Natural killer cell (primary cell): ENCODE data around the gene ING5. TPM values are rescaled to one million over a fixed set of nuclear protein-coding genes. Genes with fewer than 3 reads are reported as not detected.
A peak's percentile ranks its signal among the peaks of the same experiment; 100 is the strongest.

Experiments used
- ATAC-seq, 3 donors: fragments of 150-1000 bp in 2 of 3; fragments of 200-7000 bp in 1 of 3; cut with Tn5 transposase; 1 replicate in 1 of 3; 2 replicates in 2 of 3; pipeline ENCODE4 v1.10.0; 2021; ENCODE audit warnings: mild to moderate bottlenecking in 2 of 3, moderate library complexity in 2 of 3
- DNase-seq, 2 donors: peaks; one replicate each; pipeline versions ENCODE4 v3.0.0 to v3.0.0-alpha.2; 2013 to 2021; ENCODE audit warnings: mixed read lengths in 1 of 2
- H3K27ac ChIP-seq: one replicate; pipeline ENCODE4 v1.5.1; 2013; ENCODE audit warnings: mild to moderate bottlenecking, low read length
- H3K27me3 ChIP-seq: one replicate; pipeline ENCODE4 v1.6.1; 2013; ENCODE audit warnings: low read length; ENCODE audit not compliant: control insufficient read depth, insufficient read depth
- H3K36me3 ChIP-seq: one replicate; pipeline ENCODE4 v1.6.1; 2013; ENCODE audit warnings: low read length; ENCODE audit not compliant: control insufficient read depth, insufficient read depth
- H3K4me1 ChIP-seq: one replicate; pipeline ENCODE4 v1.6.1; 2013; ENCODE audit warnings: low read length; ENCODE audit not compliant: control insufficient read depth, insufficient read depth
- H3K4me3 ChIP-seq: one replicate; pipeline ENCODE4 v1.5.1; 2013; ENCODE audit warnings: low read length
- H3K9me3 ChIP-seq: one replicate; pipeline ENCODE4 v1.6.1; 2013; ENCODE audit warnings: low read length; ENCODE audit not compliant: control insufficient read depth, insufficient read depth
- H3K27ac Mint-ChIP-seq, 2 donors: one replicate each; pipeline ENCODE4 v1.8.0; 2022; ENCODE audit warnings: mild to moderate bottlenecking in 2 of 2, mixed read lengths in 2 of 2, moderate library complexity in 1 of 2
- H3K27me3 Mint-ChIP-seq, 2 donors: one replicate each; pipeline ENCODE4 v1.8.0; 2022; ENCODE audit warnings: low read depth in 2 of 2, mixed read lengths in 2 of 2
- H3K36me3 Mint-ChIP-seq: one replicate; pipeline ENCODE4 v1.8.0; 2022; ENCODE audit warnings: mixed read lengths
- H3K4me1 Mint-ChIP-seq, 2 donors: one replicate each; pipeline ENCODE4 v1.8.0; 2022; ENCODE audit warnings: mixed read lengths in 2 of 2
- H3K4me3 Mint-ChIP-seq: one replicate; pipeline ENCODE4 v1.8.0; 2022; ENCODE audit warnings: mild to moderate bottlenecking, moderate library complexity, mixed read lengths
- H3K9me3 Mint-ChIP-seq, 2 donors: one replicate each; pipeline ENCODE4 v1.8.0; 2022; ENCODE audit warnings: mixed read lengths in 2 of 2
- WGBS: methylation state at CpG from one replicate; pipeline ENCODE4 v1.1.7; 2013; ENCODE audit warnings: missing lambda C conversion rate; ENCODE audit not compliant: insufficient coverage; 5-methylcytosine and 5-hydroxymethylcytosine counted together
- intact Hi-C: fragments of 100-400 bp; cut with micrococcal nuclease; formaldehyde crosslinking; loops from one replicate; pipeline ENCODE4 v1.14.2; 2022
- total RNA-seq, 4 donors: library from RNA; stranded (reverse); fragments of 120-200 nt in 1 of 4; gene quantifications; one replicate each; pipeline versions ENCODE4 v1.2.3 to v1.2.4, GENCODE V29; 2013 to 2022
- TF ChIP-seq, protein P1 (sequence below): fragments of 200-600 bp; IDR thresholded peaks from one replicate; pipeline ENCODE4 v1.8.0; 2022; ENCODE audit warnings: antibody characterized with exemption

The ING5 gene
- total RNA-seq, 3 donors from 2014 or later (not counting 1 experiment from before 2014, with no cell fraction given): 25.6 to 40.9 (median 34.7) TPM

DNA sequence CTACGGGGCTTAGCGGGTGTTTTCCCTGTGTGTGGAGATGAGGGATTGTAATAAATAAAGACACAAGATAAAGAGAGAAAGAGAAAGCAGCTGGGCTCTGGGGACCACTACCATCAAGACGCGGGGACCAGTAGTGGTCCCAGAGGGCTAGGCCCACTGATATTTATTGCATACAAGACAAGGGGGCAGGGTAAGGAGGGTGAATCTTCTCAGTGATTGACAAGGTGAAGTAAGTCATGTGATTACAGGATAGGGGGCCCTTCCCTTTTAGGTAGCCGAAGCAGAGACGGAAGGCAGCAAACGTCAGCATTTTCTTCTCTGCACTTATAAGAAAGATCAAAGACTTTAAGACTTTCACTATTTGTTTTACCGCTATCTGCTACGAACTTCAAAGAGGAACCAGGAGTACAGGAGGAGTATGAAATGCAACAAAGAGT is 70.2 kb downstream of the ING5 start:
- DNase-seq: peak in 1 of 2 donors; percentile 65
- Mint-ChIP-seq H3K36me3 (no peaks in the 10 kb centered on the region), H3K4me3 (peak overlapping the region; percentile 56), H3K9me3 (no peaks in the 10 kb centered on the region), H3K27me3 (peaks cover 8 to 20% of the 10 kb centered on the region in 2 donors), H3K27ac (no peak overlapping the region), H3K4me1 (peaks cover 0 to 5% of the 10 kb centered on the region in 2 donors)
- Histone ChIP-seq H3K36me3 (no peaks in the 10 kb centered on the region), H3K27me3 (peaks cover 5% of the 10 kb centered on the region), H3K27ac (no peak overlapping the region), H3K4me1 (peaks cover 4% of the 10 kb centered on the region), H3K9me3 (no peaks in the 10 kb centered on the region), H3K4me3 (no peak overlapping the region)
- ATAC-seq: no peak
- WGBS: 63% methylated on average over 5 of the region's 9 CpGs
- intact Hi-C loops: no loop called here
- TF ChIP-seq, protein P1, sequence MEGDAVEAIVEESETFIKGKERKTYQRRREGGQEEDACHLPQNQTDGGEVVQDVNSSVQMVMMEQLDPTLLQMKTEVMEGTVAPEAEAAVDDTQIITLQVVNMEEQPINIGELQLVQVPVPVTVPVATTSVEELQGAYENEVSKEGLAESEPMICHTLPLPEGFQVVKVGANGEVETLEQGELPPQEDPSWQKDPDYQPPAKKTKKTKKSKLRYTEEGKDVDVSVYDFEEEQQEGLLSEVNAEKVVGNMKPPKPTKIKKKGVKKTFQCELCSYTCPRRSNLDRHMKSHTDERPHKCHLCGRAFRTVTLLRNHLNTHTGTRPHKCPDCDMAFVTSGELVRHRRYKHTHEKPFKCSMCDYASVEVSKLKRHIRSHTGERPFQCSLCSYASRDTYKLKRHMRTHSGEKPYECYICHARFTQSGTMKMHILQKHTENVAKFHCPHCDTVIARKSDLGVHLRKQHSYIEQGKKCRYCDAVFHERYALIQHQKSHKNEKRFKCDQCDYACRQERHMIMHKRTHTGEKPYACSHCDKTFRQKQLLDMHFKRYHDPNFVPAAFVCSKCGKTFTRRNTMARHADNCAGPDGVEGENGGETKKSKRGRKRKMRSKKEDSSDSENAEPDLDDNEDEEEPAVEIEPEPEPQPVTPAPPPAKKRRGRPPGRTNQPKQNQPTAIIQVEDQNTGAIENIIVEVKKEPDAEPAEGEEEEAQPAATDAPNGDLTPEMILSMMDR: no peak

DNA sequence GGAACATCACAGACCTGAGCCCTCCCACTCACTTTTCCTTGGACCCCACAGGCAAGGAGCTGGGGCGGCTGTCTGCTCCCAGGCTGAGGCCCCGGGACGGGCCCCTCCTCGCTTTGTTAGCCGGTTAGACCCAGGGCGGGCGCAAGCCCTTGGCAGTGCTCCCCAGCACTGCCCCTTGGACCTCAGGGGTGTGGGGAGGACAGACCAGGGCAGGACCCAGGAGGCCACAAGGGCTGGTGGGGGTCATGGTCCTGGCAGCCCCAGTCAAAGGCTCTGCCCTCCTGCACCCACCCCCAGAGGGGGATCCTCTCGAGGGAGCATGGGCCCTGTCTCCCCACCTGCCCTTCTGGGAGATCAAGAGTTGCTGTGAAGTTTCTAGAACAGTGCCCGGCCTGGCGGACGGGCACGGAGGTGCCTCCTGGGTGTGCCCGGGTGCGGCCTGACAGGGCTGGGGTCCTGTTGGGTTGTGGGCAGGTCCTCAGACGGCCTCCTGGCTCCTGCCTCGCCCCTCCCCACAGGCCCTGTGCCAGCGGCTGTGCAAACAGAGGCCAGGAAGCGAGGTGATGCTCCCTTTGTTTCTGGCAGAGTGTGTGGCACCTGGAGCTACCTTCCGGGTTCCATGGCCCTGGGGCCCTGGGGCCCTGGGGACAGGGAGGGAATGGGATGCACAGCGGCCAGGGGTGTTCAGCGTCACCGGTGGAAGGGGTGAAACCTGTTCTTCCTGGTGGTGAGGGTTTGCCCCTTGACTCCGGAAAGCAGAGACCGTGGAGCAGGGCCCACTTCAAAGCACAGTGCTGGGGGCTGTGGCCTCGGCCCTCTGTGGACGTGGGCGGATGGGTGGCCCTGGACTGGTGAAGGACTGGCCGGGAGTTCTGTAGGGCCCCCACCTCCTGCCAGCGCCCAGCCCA is 71.9 kb downstream of the ING5 start:
- Histone ChIP-seq H3K27ac (no peak overlapping the region), H3K4me1 (peaks cover 4% of the 10 kb centered on the region), H3K36me3 (no peaks in the 10 kb centered on the region), H3K9me3 (no peaks in the 10 kb centered on the region), H3K4me3 (no peak overlapping the region), H3K27me3 (peaks cover 8% of the 10 kb centered on the region)
- ATAC-seq: no peak
- intact Hi-C loops: no loop called here
- TF ChIP-seq, protein P1: no peak
- peaks cover 8 to 19% of the 10 kb centered on the region in 2 donors for H3K27me3 Mint-ChIP-seq
- H3K9me3 Mint-ChIP-seq: no peaks in the 10 kb centered on the region
- no peaks in the 10 kb centered on the region for H3K36me3 Mint-ChIP-seq
- no peak overlapping the region for H3K27ac Mint-ChIP-seq
- H3K4me1 Mint-ChIP-seq: peaks cover 0 to 5% of the 10 kb centered on the region in 2 donors
- DNase-seq: no peak
- 78% methylated on average over 29 of the region's 29 CpGs for WGBS
- H3K4me3 Mint-ChIP-seq: no peak overlapping the region

DNA sequence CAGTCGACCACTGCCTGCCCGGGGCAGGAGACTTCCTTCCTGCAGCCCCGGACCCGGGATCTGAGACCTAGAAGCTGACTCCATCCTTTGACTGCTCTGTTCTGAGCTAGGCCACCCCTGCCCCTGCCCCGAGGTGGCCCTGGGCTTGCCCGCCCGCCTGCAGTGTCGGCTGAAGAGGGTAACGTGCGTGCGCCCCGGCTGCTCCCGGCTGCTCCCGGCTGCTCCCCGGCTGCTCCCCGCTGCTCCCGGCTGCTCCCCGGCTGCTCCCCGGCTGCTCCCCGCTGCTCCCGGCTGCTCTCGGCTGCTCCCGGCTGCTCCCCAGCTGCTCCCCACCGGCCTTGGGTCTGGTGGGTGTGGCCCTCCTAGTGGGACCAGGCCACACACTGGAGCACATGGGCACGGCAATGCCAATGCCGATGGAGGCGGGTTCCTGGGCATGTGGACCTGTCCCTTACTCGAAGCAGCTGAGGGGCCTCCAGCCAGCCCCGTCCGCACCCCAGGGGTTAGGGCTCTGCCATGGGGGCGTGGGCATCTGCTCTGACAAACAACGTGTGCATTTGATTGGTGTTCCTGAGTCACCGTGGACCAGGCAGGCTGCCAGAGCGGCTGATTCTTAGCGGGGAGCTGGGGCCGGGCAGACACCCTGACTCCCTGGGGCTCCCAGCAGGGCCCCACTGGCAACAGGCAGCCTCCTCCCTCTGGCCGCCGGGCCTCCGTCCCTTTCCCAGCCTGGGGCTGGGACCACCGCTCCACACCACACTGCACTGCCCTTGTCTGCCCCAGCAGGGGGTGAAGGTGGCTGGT is 72.8 kb downstream of the ING5 start:
- H3K36me3 ChIP-seq: no peaks in the 10 kb centered on the region
- Mint-ChIP-seq H3K27me3 (peaks cover 8 to 18% of the 10 kb centered on the region in 2 donors), H3K36me3 (no peaks in the 10 kb centered on the region), H3K4me3 (no peak overlapping the region), H3K4me1 (peaks cover 0 to 5% of the 10 kb centered on the region in 2 donors), H3K9me3 (no peaks in the 10 kb centered on the region), H3K27ac (no peak overlapping the region)
- peaks cover 4% of the 10 kb centered on the region for H3K4me1 ChIP-seq
- no peak overlapping the region for H3K4me3 ChIP-seq
- H3K27me3 ChIP-seq: peaks cover 8% of the 10 kb centered on the region
- no peak overlapping the region for H3K27ac ChIP-seq
- ATAC-seq: no peak
- intact Hi-C loops: no loop called here
- H3K9me3 ChIP-seq: no peaks in the 10 kb centered on the region
- 64% methylated on average over 40 of the region's 40 CpGs for WGBS
- TF ChIP-seq, protein P1: no peak
- DNase-seq: no peak
